Measurements from ENCODE around the gene NDUFA9. TPM values are rescaled to one million over a fixed set of nuclear protein-coding genes. Genes with fewer than 3 reads are reported as not detected.

Gene NDUFA9
- total and polyA plus RNA-seq, 2 of the 13 experiments (the other 11 are each of a cell fraction or from before 2014, with no cell fraction given), result 68.0 to 150 TPM

- peak; percentile 50; the same call in 1 of the 2 replicates for TF ChIP-seq UBTF (CRISPR knock-in tag; IDR thresholded peaks at IDR 0.05)
- TF ChIP-seq ZNF232 (CRISPR knock-in tag; IDR thresholded peaks at IDR 0.05; ENCODE audit: borderline replicate concordance), result peak; percentile 54; the same call in 1 of the 2 replicates
- peak; percentile 49; the same call in 1 of the 2 replicates for TF ChIP-seq ZNF580 (CRISPR knock-in tag; IDR thresholded peaks at IDR 0.05; ENCODE audit: borderline replicate concordance, low read depth)
- no peak for TF ChIP-seq ZNF326 (CRISPR knock-in tag; IDR thresholded peaks at IDR 0.05; ENCODE audit: borderline replicate concordance)
- TF ChIP-seq IKZF1 (IDR thresholded peaks at IDR 0.05), result no peak
- no peak for TF ChIP-seq ZNF101 (CRISPR knock-in tag; IDR thresholded peaks at IDR 0.05; ENCODE audit: borderline replicate concordance, low read depth)
- TF ChIP-seq REXO4 (CRISPR knock-in tag; IDR thresholded peaks at IDR 0.05; ENCODE audit: borderline replicate concordance), result no peak
- TF ChIP-seq DBP (CRISPR knock-in tag; IDR thresholded peaks at IDR 0.05; ENCODE audit: not compliant biosample characterization), result no peak
- TF ChIP-seq, protein P1, sequence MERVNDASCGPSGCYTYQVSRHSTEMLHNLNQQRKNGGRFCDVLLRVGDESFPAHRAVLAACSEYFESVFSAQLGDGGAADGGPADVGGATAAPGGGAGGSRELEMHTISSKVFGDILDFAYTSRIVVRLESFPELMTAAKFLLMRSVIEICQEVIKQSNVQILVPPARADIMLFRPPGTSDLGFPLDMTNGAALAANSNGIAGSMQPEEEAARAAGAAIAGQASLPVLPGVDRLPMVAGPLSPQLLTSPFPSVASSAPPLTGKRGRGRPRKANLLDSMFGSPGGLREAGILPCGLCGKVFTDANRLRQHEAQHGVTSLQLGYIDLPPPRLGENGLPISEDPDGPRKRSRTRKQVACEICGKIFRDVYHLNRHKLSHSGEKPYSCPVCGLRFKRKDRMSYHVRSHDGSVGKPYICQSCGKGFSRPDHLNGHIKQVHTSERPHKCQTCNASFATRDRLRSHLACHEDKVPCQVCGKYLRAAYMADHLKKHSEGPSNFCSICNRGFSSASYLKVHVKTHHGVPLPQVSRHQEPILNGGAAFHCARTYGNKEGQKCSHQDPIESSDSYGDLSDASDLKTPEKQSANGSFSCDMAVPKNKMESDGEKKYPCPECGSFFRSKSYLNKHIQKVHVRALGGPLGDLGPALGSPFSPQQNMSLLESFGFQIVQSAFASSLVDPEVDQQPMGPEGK (CRISPR knock-in tag; IDR thresholded peaks at IDR 0.05), result peak; percentile 90
- no peak for TF ChIP-seq TAF15 (IDR thresholded peaks at IDR 0.05; ENCODE audit: low read depth, low read length, poor library complexity, severe bottlenecking)
- TF ChIP-seq ZNF614 (CRISPR knock-in tag; IDR thresholded peaks at IDR 0.05; ENCODE audit: borderline replicate concordance), result 0 out of 2 replicates have a peak, but pooled peaks have one; percentile 33
- TF ChIP-seq TRIM22 (IDR thresholded peaks at IDR 0.05), result no peak
- TF ChIP-seq HBP1 (CRISPR knock-in tag; IDR thresholded peaks at IDR 0.05; ENCODE audit: low read depth), result no peak
- no peak for TF ChIP-seq HHEX (CRISPR knock-in tag; IDR thresholded peaks at IDR 0.05)
- TF ChIP-seq POLR2AphosphoS5 (IDR thresholded peaks at IDR 0.05; ENCODE audit: low read depth, low read length), result peak; percentile 64
- TF ChIP-seq GLI4 (CRISPR knock-in tag; IDR thresholded peaks at IDR 0.05; ENCODE audit: borderline replicate concordance), result no peak
- peak; percentile 47; the same call in 1 of the 2 replicates for TF ChIP-seq THAP9 (CRISPR knock-in tag; IDR thresholded peaks at IDR 0.05; ENCODE audit: borderline replicate concordance)
- TF ChIP-seq NAIF1 (CRISPR knock-in tag; IDR thresholded peaks at IDR 0.05; ENCODE audit: borderline replicate concordance), result no peak
These were observed 44.2 kb upstream of the NDUFA9 start (continued) for GRCh38 chr12:4604684-4605193.
